Measurements from ENCODE around the gene SLC24A3.

SLC24A3 gene

GRCh38 chr20:19212469-19212815, at the start of gene SLC24A3:
Gene SLC24A3, plus strand, starts transcription at chr20:19212642.
- no peak for FAIRE-seq

- no peak for FAIRE-seq
These were observed 42.3 kb upstream of the SLC24A3 start for GRCh38 chr20:19170148-19170547.

DNA sequence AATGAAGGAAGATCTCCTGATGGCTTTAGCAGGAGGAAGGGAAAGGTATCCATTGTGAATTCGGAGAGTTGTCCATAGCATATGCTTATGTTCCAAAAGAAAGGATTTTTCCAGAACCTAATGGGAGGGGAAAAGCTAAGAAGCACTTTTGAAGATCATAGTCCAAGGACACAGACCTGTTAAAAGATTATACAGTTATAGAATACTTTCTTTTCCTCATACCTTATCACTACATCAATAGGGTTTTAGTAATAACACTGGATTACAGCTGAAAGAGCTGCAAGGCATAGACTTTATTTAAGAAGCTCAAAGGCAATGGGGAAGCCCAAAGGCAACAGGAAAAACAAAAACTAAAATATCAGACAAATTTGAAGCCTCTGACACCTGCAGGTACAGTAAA, 39.8 kb upstream of the SLC24A3 start:
- FAIRE-seq: no peak

DNA sequence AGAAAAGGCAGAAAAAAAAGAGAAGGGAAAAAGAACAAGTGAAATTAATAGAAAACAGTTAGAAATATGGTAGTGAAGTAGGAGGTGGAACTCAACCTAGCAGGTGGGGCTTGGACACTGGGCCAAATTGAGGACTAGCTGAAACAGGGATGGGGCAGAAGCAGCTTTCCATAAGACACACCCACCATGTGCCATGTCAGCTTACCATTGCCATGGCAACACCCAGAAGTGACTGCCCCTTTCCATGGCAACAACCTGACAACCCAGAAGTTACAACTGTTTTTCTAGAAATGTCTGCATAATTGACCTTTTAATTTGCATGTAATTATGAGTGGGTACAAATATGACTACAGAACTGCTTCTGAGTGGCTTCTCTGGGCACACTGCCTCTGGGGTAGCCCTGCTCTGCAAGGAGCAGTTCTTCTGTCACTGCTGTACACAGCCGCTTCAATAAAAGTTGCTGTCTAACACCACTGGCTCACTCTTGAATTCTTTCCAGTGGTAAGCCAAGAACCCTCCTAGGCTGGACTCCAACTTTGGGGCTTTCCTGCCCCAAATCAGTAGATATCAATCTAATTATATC, 35.9 kb upstream of the SLC24A3 start:
- FAIRE-seq: no peak

GRCh38 chr20:19181552-19181951, 30.9 kb upstream of the SLC24A3 start:
- FAIRE-seq: no peak

DNA sequence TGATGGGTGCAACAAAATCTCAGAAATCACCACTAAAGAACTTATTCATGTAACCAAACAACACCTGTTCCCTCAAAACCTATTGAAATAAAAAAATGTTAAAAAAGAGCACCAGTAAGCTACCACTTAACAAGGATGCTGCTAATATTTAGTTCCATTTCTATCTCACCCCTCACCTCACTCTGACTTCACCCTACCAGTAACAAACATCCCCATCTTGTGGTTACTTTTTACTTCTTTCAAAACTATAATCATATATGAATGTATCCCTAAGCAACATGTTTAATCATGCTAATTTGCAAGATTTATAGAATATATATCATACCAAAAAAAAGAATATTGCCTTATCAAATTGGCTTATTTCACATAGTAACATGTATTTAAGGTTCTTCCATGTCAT, 27.4 kb upstream of the SLC24A3 start:
- no peak for FAIRE-seq

DNA sequence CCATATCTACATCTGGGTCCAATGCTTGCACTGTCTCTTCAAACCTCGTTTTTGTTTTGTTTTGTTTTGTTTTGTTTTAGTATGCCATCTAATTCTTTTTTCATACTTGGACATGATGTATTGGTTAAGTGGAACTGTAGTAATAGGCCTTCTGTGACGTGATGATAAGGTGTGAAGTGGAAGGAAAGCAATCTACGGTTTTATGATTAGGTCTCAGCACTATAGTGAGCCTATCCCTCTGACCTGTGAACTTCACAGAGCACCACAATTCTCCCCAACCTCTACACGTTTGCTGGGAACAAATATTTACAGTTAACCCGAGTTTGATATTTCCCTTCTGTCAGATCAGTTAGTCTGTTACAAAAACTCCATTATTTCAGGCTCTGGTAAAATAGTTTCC, 19.1 kb upstream of the SLC24A3 start:
- FAIRE-seq: no peak

- FAIRE-seq: no peak
These were observed 6.5 kb upstream of the SLC24A3 start for GRCh38 chr20:19205981-19206396.

GRCh38 chr20:19207541-19207940, 4.9 kb upstream of the SLC24A3 start:
- FAIRE-seq: no peak

DNA sequence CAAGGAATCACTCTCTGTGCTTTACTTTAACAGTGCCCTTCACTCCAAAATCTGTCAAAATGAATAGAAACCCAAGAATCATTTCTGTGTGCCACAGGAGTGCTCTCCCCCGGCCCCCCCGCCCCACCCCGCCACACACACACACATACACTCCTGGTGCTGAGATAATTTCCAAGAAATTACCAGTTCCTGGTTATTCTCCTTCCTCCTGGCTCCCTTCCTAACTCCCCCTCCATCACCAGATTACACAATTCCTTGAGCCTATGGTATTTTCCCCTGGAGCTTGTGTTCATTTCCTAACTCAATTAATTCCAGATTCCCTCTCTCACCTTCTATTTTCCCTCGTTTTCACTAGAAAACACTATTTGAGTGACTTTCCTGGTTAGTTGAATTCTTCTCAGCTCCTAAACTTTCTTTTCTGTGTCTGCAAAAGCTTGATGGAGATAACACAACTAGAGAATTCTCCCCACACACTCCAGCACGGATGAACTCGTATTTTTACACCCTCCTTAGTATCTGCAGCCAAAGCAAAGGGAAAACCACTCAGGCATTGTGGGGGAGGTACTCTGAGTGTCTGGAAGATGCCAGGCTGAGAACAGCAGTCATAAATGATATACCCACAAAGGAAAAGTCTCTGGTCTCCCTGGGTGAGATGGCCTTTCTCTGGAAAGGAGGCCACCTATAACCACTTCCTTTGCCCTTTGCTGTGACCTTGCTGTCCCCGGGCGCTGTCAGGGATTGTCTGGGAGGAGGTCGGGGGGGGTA, 1.9 kb upstream of the SLC24A3 start:
- FAIRE-seq: no peak

DNA sequence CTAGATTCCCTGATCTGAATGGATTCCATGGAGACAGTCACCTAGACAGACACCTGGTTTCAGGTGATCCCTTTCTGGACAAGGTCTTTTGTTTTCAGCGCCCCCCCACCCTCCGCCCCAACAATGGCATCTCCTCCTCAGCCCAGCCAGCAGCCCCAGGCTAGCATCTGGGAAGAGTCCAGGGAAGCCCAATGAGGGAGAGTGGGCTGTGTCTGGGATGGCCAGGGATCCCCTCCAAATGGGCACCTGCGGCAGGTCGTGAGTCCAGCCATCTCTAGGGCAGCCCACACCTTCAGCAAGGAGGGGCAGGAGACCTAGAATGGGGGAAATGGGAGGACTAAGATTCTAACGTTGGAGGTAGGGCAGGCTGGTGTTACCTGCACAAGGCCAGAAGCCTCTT, 1.2 kb upstream of the SLC24A3 start:
- no peak for FAIRE-seq

- no peak for FAIRE-seq
These were observed 577 bp upstream of the SLC24A3 start for GRCh38 chr20:19211661-19212468.

GRCh38 chr20:19212821-19213502, 520 bp downstream of the SLC24A3 start:
- no peak for FAIRE-seq

GRCh38 chr20:19213946-19214490, 1.6 kb downstream of the SLC24A3 start:
- no peak for FAIRE-seq

- FAIRE-seq: no peak
These were observed 6.0 kb downstream of the SLC24A3 start for GRCh38 chr20:19218411-19218810.

DNA sequence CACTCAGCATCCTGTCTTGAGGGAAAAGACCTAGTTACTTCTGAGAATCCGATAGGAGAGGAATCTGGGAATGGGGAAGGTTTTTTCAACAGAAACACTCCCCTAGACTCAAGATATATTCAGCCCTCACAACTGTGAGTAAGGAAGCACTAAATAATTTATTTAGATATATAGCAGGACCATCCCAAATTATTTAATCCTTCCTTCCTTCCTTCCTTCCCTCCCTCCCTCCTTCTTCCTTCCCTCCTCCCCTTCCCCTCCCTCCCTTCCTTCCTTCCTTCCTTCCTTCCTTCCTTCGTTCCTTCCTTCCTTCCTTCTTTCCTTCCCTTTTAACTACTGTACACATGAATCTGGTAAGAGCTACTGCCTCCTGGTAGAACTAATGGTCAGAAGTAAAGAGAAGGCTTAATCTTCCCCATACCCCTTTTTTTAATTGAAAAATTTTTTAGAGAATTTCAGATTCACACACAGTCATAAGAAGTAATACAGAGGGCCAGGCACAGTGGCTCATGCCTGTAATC, 10.1 kb downstream of the SLC24A3 start:
- FAIRE-seq: no peak

DNA sequence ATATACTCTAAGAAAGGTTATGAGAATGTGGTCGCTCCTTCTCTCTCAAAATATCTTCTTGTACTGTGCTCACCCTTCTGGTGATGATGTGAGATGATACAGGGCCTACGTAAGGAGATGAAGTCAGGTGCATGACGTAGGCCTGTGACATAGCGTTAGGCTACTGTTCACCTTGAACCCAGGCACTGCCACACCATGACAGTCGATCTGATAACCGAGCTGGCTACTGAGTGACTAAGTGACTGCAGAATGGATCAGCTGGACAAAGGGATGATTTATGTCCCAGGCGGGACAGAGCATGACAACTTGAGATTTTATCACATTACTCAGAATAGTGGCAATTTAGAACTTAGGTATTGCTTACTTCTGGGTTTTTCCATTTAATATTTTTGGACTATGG, 11.2 kb downstream of the SLC24A3 start:
- no peak for FAIRE-seq

DNA sequence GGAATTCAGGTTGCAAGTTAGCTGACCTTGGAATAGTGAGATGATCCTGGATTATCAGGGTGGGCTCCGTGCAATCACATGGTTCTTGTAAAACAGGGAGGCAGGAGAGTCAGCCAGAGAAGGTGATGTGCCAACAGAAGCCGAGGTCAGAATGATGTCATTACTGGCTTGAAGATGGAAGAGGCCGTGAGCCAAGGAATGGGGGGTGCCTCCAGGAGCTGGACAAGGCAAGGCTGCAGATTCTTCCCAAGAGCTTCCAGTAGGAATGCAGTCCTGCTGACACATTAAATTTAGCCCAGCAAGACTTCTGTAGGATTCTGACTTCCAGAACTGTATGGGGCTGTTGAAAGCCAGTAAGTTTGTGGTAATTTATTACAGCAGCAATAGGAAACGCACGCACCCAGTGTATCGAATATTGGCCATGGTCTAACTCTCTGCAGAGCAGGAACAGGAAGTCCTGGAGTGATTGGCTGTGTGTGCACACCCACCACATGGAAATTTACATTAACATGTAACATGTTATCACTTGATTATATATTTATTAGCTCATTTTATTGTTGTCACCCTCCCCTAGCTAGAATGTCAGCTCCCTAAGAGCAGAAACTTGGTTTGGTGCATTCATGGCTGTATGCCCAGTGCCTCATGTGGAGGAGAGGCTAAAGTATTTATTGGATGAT, 19.1 kb downstream of the SLC24A3 start:
- no peak for FAIRE-seq

- no peak for FAIRE-seq
These were observed 20.8 kb downstream of the SLC24A3 start for GRCh38 chr20:19232997-19233794.

DNA sequence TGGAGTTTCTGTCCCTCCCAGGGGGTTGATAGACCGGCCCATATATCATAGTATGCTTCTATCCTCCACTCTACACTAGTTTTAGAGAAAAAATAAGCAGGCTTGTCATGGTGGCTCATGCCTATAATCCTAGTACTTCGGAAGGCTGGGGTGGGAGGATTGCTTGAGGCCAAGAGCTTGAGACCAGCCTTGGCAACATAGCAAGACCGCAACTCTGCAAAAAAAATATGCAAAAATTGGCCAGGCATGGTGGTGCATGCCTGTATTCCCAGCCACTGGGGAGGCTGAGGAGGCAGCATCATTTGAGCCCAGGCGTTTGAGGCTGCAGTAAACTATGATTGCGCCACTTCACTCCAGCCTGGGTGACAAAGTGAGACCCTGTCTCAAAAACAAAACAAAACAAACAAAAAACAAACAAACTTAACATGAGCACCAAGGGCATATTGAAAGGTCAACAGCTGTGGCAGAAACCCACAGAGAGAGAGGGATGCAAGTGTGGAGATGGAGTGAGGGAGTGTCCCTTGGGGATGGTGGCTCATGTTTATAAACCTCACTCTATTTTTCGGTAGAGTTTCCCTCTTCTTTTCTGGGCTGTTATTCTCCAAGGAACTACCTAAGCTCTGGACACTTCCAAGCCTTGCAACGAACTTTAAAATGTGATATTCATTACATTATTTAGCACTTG, 24.1 kb downstream of the SLC24A3 start:
- no peak for FAIRE-seq

- no peak for FAIRE-seq
These were observed 29.0 kb downstream of the SLC24A3 start for GRCh38 chr20:19241440-19241839.
